ENCODE results near the gene CREB5. TPM values are rescaled to one million over a fixed set of nuclear protein-coding genes. Genes with fewer than 3 reads are reported as not detected.

CREB5 gene
- total RNA-seq, 1 donor = 17.8 TPM

- Histone ChIP-seq H3K9me3 (ENCODE audit: low read depth, low read length) (no peaks in the 10 kb centered on the region), H3K4me1 (ENCODE audit: insufficient read depth, low read length) (peaks cover 4% of the 10 kb centered on the region), H3K4me3 (ENCODE audit: low read length) (no peak overlapping the region), H3K27me3 (ENCODE audit: insufficient read depth, low read length) (no peaks in the 10 kb centered on the region)
Observed at GRCh38 chr7:28723336-28723735, 311.0 kb downstream of the CREB5 start.

GRCh38 chr7:28724563-28724962, 312.2 kb downstream of the CREB5 start:
- peaks cover 4% of the 10 kb centered on the region for H3K4me1 ChIP-seq (ENCODE audit: insufficient read depth, low read length)
- H3K9me3 ChIP-seq (ENCODE audit: low read depth, low read length) = no peaks in the 10 kb centered on the region
- no peaks in the 10 kb centered on the region for H3K27me3 ChIP-seq (ENCODE audit: insufficient read depth, low read length)
- no peak overlapping the region for H3K4me3 ChIP-seq (ENCODE audit: low read length)

GRCh38 chr7:28725045-28725642, 312.8 kb downstream of the CREB5 start:
- Histone ChIP-seq H3K4me1 (ENCODE audit: insufficient read depth, low read length) (peaks cover 4% of the 10 kb centered on the region), H3K27me3 (ENCODE audit: insufficient read depth, low read length) (no peaks in the 10 kb centered on the region), H3K9me3 (ENCODE audit: low read depth, low read length) (no peaks in the 10 kb centered on the region), H3K4me3 (ENCODE audit: low read length) (no peak overlapping the region)

- Histone ChIP-seq H3K4me1 (ENCODE audit: insufficient read depth, low read length) (peaks cover 4% of the 10 kb centered on the region), H3K4me3 (ENCODE audit: low read length) (no peak overlapping the region), H3K27me3 (ENCODE audit: insufficient read depth, low read length) (no peaks in the 10 kb centered on the region), H3K9me3 (ENCODE audit: low read depth, low read length) (no peaks in the 10 kb centered on the region)
Observed at GRCh38 chr7:28725911-28726310, 313.6 kb downstream of the CREB5 start.

- no peaks in the 10 kb centered on the region for H3K27me3 ChIP-seq (ENCODE audit: insufficient read depth, low read length)
- peaks cover 4% of the 10 kb centered on the region for H3K4me1 ChIP-seq (ENCODE audit: insufficient read depth, low read length)
- no peak overlapping the region for H3K4me3 ChIP-seq (ENCODE audit: low read length)
- no peaks in the 10 kb centered on the region for H3K9me3 ChIP-seq (ENCODE audit: low read depth, low read length)
Observed at GRCh38 chr7:28726555-28726954, 314.2 kb downstream of the CREB5 start.

- Histone ChIP-seq H3K9me3 (ENCODE audit: low read depth, low read length) (no peaks in the 10 kb centered on the region), H3K27me3 (ENCODE audit: insufficient read depth, low read length) (no peaks in the 10 kb centered on the region), H3K4me1 (ENCODE audit: insufficient read depth, low read length) (peaks cover 4% of the 10 kb centered on the region), H3K4me3 (ENCODE audit: low read length) (no peak overlapping the region)
Observed at GRCh38 chr7:28729281-28729680, 317.0 kb downstream of the CREB5 start.

- no peaks in the 10 kb centered on the region for H3K27me3 ChIP-seq (ENCODE audit: insufficient read depth, low read length)
- no peak overlapping the region for H3K4me3 ChIP-seq (ENCODE audit: low read length)
- no peaks in the 10 kb centered on the region for H3K9me3 ChIP-seq (ENCODE audit: low read depth, low read length)
- H3K4me1 ChIP-seq (ENCODE audit: insufficient read depth, low read length) = peaks cover 4% of the 10 kb centered on the region
Observed at GRCh38 chr7:28729727-28730126, 317.4 kb downstream of the CREB5 start.

- no peaks in the 10 kb centered on the region for H3K9me3 ChIP-seq (ENCODE audit: low read depth, low read length)
- H3K27me3 ChIP-seq (ENCODE audit: insufficient read depth, low read length) = no peaks in the 10 kb centered on the region
- no peak overlapping the region for H3K4me3 ChIP-seq (ENCODE audit: low read length)
- no peaks in the 10 kb centered on the region for H3K4me1 ChIP-seq (ENCODE audit: insufficient read depth, low read length)
Observed at GRCh38 chr7:28731092-28731658, 318.9 kb downstream of the CREB5 start.

- Histone ChIP-seq H3K4me3 (ENCODE audit: low read length) (no peak overlapping the region), H3K4me1 (ENCODE audit: insufficient read depth, low read length) (no peaks in the 10 kb centered on the region), H3K9me3 (ENCODE audit: low read depth, low read length) (no peaks in the 10 kb centered on the region), H3K27me3 (ENCODE audit: insufficient read depth, low read length) (no peaks in the 10 kb centered on the region)
Observed at GRCh38 chr7:28732071-28732869, 320.0 kb downstream of the CREB5 start.

GRCh38 chr7:28733035-28733434, 320.7 kb downstream of the CREB5 start:
- no peaks in the 10 kb centered on the region for H3K9me3 ChIP-seq (ENCODE audit: low read depth, low read length)
- no peaks in the 10 kb centered on the region for H3K4me1 ChIP-seq (ENCODE audit: insufficient read depth, low read length)
- no peak overlapping the region for H3K4me3 ChIP-seq (ENCODE audit: low read length)
- H3K27me3 ChIP-seq (ENCODE audit: insufficient read depth, low read length) = no peaks in the 10 kb centered on the region

GRCh38 chr7:28738412-28738811, 326.1 kb downstream of the CREB5 start:
- H3K27me3 ChIP-seq (ENCODE audit: insufficient read depth, low read length) = no peaks in the 10 kb centered on the region
- H3K4me3 ChIP-seq (ENCODE audit: low read length) = no peak overlapping the region
- H3K4me1 ChIP-seq (ENCODE audit: insufficient read depth, low read length) = no peaks in the 10 kb centered on the region
- no peaks in the 10 kb centered on the region for H3K9me3 ChIP-seq (ENCODE audit: low read depth, low read length)

- H3K4me3 ChIP-seq (ENCODE audit: low read length) = no peak overlapping the region
- H3K27me3 ChIP-seq (ENCODE audit: insufficient read depth, low read length) = no peaks in the 10 kb centered on the region
Observed at GRCh38 chr7:28739128-28739527, 326.8 kb downstream of the CREB5 start.

GRCh38 chr7:28739826-28740225, 327.5 kb downstream of the CREB5 start:
- H3K27me3 ChIP-seq (ENCODE audit: insufficient read depth, low read length) = no peaks in the 10 kb centered on the region
- no peaks in the 10 kb centered on the region for H3K9me3 ChIP-seq (ENCODE audit: low read depth, low read length)
- no peak overlapping the region for H3K4me3 ChIP-seq (ENCODE audit: low read length)
- H3K4me1 ChIP-seq (ENCODE audit: insufficient read depth, low read length) = no peaks in the 10 kb centered on the region

More at GRCh38 chr7:28739128-28739527, 326.8 kb downstream of the CREB5 start:
- Histone ChIP-seq H3K4me1 (ENCODE audit: insufficient read depth, low read length) (no peaks in the 10 kb centered on the region), H3K9me3 (ENCODE audit: low read depth, low read length) (no peaks in the 10 kb centered on the region)

GRCh38 chr7:28744951-28745350, 332.6 kb downstream of the CREB5 start:
- no peaks in the 10 kb centered on the region for H3K27me3 ChIP-seq (ENCODE audit: insufficient read depth, low read length)
- H3K9me3 ChIP-seq (ENCODE audit: low read depth, low read length) = no peaks in the 10 kb centered on the region
- peaks cover 5% of the 10 kb centered on the region for H3K4me1 ChIP-seq (ENCODE audit: insufficient read depth, low read length)
- H3K4me3 ChIP-seq (ENCODE audit: low read length) = no peak overlapping the region

GRCh38 chr7:28745351-28745750, 333.0 kb downstream of the CREB5 start:
- Histone ChIP-seq H3K9me3 (ENCODE audit: low read depth, low read length) (no peaks in the 10 kb centered on the region), H3K27me3 (ENCODE audit: insufficient read depth, low read length) (no peaks in the 10 kb centered on the region), H3K4me3 (ENCODE audit: low read length) (no peak overlapping the region), H3K4me1 (ENCODE audit: insufficient read depth, low read length) (peaks cover 5% of the 10 kb centered on the region)
